Mucosa of descending colon (tissue), 3 donors: ENCODE data around the gene UNC93A. TPM values are rescaled to one million over a fixed set of nuclear protein-coding genes. Genes with fewer than 3 reads are reported as not detected.

Experiments
- total RNA-seq, 3 donors: library from RNA; stranded (reverse); fragmentation: NEBNext Ultra II Directional in 2 of 3; extraction: Animal tissue kit (Norgen Biotek cat#: 25700) in 2 of 3; gene quantifications; one replicate each; pipeline versions ENCODE4 v1.2.1 to v1.2.4, GENCODE V29; 2021 to 2023
- donor health status: DM: no; HTN: no; CAD: no; lungs with moderate emphysema.
- donor health status: DM: no; HTN: no; CAD: no.
- donor health status: DM: no; HTN: yes; CAD: no.

Gene UNC93A
- total RNA-seq, 3 donors from 2014 or later, result 2.1 TPM; not detected in 2

Other genes starting within 250 kb of the UNC93A start
- gene CCR6, start 168.2 kb upstream of the UNC93A start, total RNA-seq, result under 1 TPM in 2 of 3 donors, not detected in 1; 0.17 to 0.43 TPM
- gene GPR31, start 133.3 kb upstream of the UNC93A start, total RNA-seq, result not detected
- gene TTLL2, start 33.8 kb downstream of the UNC93A start, total RNA-seq, result not detected